Gastrocnemius medialis (tissue), 4 donors: Measurements from ENCODE around the gene LRFN4.

Experiments
- CTCF ChIP-seq, 5 experiments: fragments of 450-650 bp in 3 of 5; fragments of 200-600 bp in 2 of 5; sonication (generic) in 2 of 5; IDR thresholded peaks in 4 of 5; conservative IDR thresholded peaks in 1 of 5; 1 replicate in 4 of 5; 2 replicates in 1 of 5; pipeline ENCODE4 v1.5.1; 2016 to 2019; ENCODE audit warnings: antibody characterized with exemption in 5 of 5, mild to moderate bottlenecking in 3 of 5, moderate library complexity in 3 of 5
- POLR2A ChIP-seq, 2 donors: fragments of 450-650 bp; IDR thresholded peaks; one replicate each; pipeline ENCODE4 v1.6.1; 2017; ENCODE audit warnings: antibody characterized with exemption in 2 of 2, mild to moderate bottlenecking in 2 of 2, moderate library complexity in 2 of 2

- no peak for TF ChIP-seq CTCF (IDR thresholded peaks at IDR 0.05 in 4 of 5, conservative IDR thresholded peaks at IDR 0.05 in 1 of 5)
- no peak for TF ChIP-seq POLR2A (IDR thresholded peaks at IDR 0.05)
These were observed 48.2 kb downstream of the LRFN4 start for GRCh38 chr11:66904981-66905521.
